Endothelial cell of umbilical vein (primary cell): ENCODE results near the gene DCAF7. TPM values are rescaled to one million over a fixed set of nuclear protein-coding genes. Genes with fewer than 3 reads are reported as not detected.

Source experiments
- BruUV-seq: library from RNA; stranded (reverse); fragments of 400-500 nt; replicated peaks from 2 replicates; lab custom pipeline; 2021; lab: Mats Ljungman, UMichigan
- CTCF ChIA-PET: fragments of 300-600, 350-600 bp; sonication (Branson Sonifier 250); formaldehyde crosslinking; loops from one replicate; lab custom pipeline; 2021; ENCODE audit warnings: antibody characterized with exemption, inconsistent platforms; lab: Charles Lee
- POLR2A ChIA-PET: fragments of 300-600, 350-600 bp; sonication (Branson Sonifier 250); formaldehyde crosslinking; loops from one replicate; lab custom pipeline; 2021; ENCODE audit warnings: antibody characterized with exemption, inconsistent platforms; lab: Charles Lee
- DNase-seq: peaks from one replicate; pipeline ENCODE4 v3.0.0-alpha.2; 2011; ENCODE audit warnings: low read depth, low spot score
- FAIRE-seq: peaks from 2 replicates; lab custom pipeline; 2011; peaks lifted over from hg19 to GRCh38; lab: Jason Lieb, UNC
- H2AFZ ChIP-seq: 2 replicates; pipeline ENCODE4 v1.6.0; 2012; ENCODE audit warnings: low read depth, low read length, control low read depth, inconsistent platforms
- H3K27ac ChIP-seq: 2 replicates; pipeline ENCODE4 v1.5.1; 2011; ENCODE audit warnings: low read depth, mild to moderate bottlenecking, control low read depth, low read length, moderate library complexity; ENCODE audit not compliant: insufficient read depth
- H3K27me3 ChIP-seq, 2 experiments: 2 replicates each; pipeline versions ENCODE4 v1.6.0 to v1.6.1; 2011; ENCODE audit warnings: low read length in 2 of 2, mixed read lengths in 1 of 2; ENCODE audit not compliant: control insufficient read depth in 2 of 2, insufficient read depth in 2 of 2
- H3K36me3 ChIP-seq, 2 experiments: 2 replicates in 1 of 2; 3 replicates in 1 of 2; pipeline ENCODE4 v1.5.1; 2011; ENCODE audit warnings: low read length in 2 of 2, mild to moderate bottlenecking in 1 of 2, moderate library complexity in 1 of 2; ENCODE audit not compliant: control insufficient read depth in 2 of 2, insufficient read depth in 2 of 2; ENCODE audit errors: extremely low read depth in 1 of 2
- H3K4me1 ChIP-seq: 3 replicates; pipeline ENCODE4 v1.5.1; 2011; ENCODE audit warnings: mild to moderate bottlenecking, low read length; ENCODE audit not compliant: control insufficient read depth, insufficient read depth; ENCODE audit errors: extremely low read depth
- H3K4me2 ChIP-seq: 2 replicates; pipeline ENCODE4 v1.6.1; 2011; ENCODE audit warnings: low read length, control low read depth, mixed read lengths; ENCODE audit not compliant: insufficient read depth
- H3K4me3 ChIP-seq, 3 experiments: fragments of 200-600 bp in 1 of 3; sonication (generic), shearing (Covaris generic) in 1 of 3; replicated peaks in 1 of 3; 2 replicates each; pipeline ENCODE4 v1.5.1; 2011 to 2016; ENCODE audit warnings: control low read depth in 3 of 3, low read length in 3 of 3, mild to moderate bottlenecking in 2 of 3, inconsistent platforms in 1 of 3, low read depth in 1 of 3, moderate library complexity in 1 of 3; ENCODE audit not compliant: insufficient read depth in 1 of 3
- H3K79me2 ChIP-seq: 2 replicates; pipeline ENCODE4 v1.6.0; 2012; ENCODE audit warnings: low read length, inconsistent platforms; ENCODE audit not compliant: control insufficient read depth, insufficient read depth
- H3K9ac ChIP-seq: replicated peaks from 2 replicates; pipeline ENCODE3; 2011; ENCODE audit warnings: low read length, control low read depth; ENCODE audit not compliant: insufficient read depth; ENCODE audit errors: extremely low read depth
- H3K9me1 ChIP-seq: replicated peaks from 3 replicates; pipeline ENCODE4 v1.6.0; 2011; ENCODE audit warnings: mild to moderate bottlenecking, low read length; ENCODE audit not compliant: control insufficient read depth, insufficient read depth; ENCODE audit errors: extremely low read depth
- H3K9me3 ChIP-seq: replicated peaks from 2 replicates; pipeline ENCODE4 v1.5.1; 2012; ENCODE audit warnings: low read length, inconsistent platforms; ENCODE audit not compliant: control insufficient read depth, insufficient read depth
- H4K20me1 ChIP-seq: replicated peaks from 2 replicates; pipeline ENCODE3; 2011; ENCODE audit warnings: mild to moderate bottlenecking, low read length; ENCODE audit not compliant: control insufficient read depth, insufficient read depth; ENCODE audit errors: extremely low read depth
- EZH2 ChIP-seq: IDR thresholded peaks from 2 replicates; pipeline ENCODE4 v1.6.1; 2012; ENCODE audit warnings: borderline replicate concordance, low read depth, mild to moderate bottlenecking, moderate library complexity, low read length, inconsistent platforms; ENCODE audit not compliant: severe bottlenecking
- FOS ChIP-seq: IDR thresholded peaks from 2 replicates; pipeline ENCODE4 v1.6.1; 2011; ENCODE audit warnings: mild to moderate bottlenecking, low read length, moderate library complexity, borderline replicate concordance; ENCODE audit not compliant: insufficient read depth
- GATA2 ChIP-seq: IDR thresholded peaks from 2 replicates; pipeline ENCODE4 v1.7.0; 2011; ENCODE audit warnings: low read depth, mild to moderate bottlenecking, moderate library complexity, mixed read lengths, low read length; ENCODE audit not compliant: insufficient read length, insufficient read depth
- JUN ChIP-seq: IDR thresholded peaks from 2 replicates; pipeline ENCODE4 v1.6.1; 2011; ENCODE audit warnings: borderline replicate concordance, low read depth; ENCODE audit not compliant: insufficient read length, insufficient read depth
- MYC ChIP-seq: IDR thresholded peaks from one replicate; pipeline ENCODE4 v1.6.1; 2011; ENCODE audit warnings: mild to moderate bottlenecking, low read depth, low read length
- POLR2A ChIP-seq: IDR thresholded peaks from 2 replicates; pipeline ENCODE4 v1.6.1; 2012; ENCODE audit warnings: low read depth, mild to moderate bottlenecking, control low read depth, low read length
- POLR2AphosphoS5 ChIP-seq: IDR thresholded peaks from 2 replicates; pipeline ENCODE4 v1.6.1; 2012; ENCODE audit warnings: low read depth, mild to moderate bottlenecking, control low read depth, low read length, moderate library complexity; ENCODE audit not compliant: insufficient read depth
- dilution Hi-C: fragments of 300-500 bp; cut with MboI; formaldehyde crosslinking; loops from one replicate; pipeline ENCODE4 v1.15.0; 2019; ENCODE audit warnings: low sequenced_read_pairs; ENCODE audit not compliant: extremely low pct_ligation_motif_present
- intact Hi-C: fragments of 100-400 bp; cut with micrococcal nuclease; formaldehyde crosslinking; loops from one replicate; pipeline ENCODE4 v1.10.0; 2022
- polyA plus RNA-seq, 4 experiments: library from polyadenylated mRNA; depleted of rRNA in 3 of 4; stranded (reverse) in 3 of 4; unstranded in 1 of 4; fragments of >200 nt; gene quantifications; 2 replicates each; pipeline versions ENCODE4 v1.2.1 to v1.2.3, GENCODE V29; 2011 to 2012; ENCODE audit warnings: missing spikeins in 1 of 4
- total RNA-seq: library from RNA; stranded (reverse); gene quantifications from 2 replicates; pipeline ENCODE4 v1.2.3, GENCODE V29; 2021
- TF ChIP-seq, protein P1 (sequence below), 2 donors: IDR thresholded peaks; 1 replicate in 1 of 2; 2 replicates in 1 of 2; pipeline ENCODE4 v1.5.1; 2011; ENCODE audit warnings: low read length in 2 of 2, mild to moderate bottlenecking in 2 of 2, moderate library complexity in 2 of 2, control low read depth in 1 of 2, inconsistent platforms in 1 of 2, low read depth in 1 of 2; ENCODE audit not compliant: insufficient read depth in 1 of 2; ENCODE audit errors: extremely low read depth in 1 of 2
- TF ChIP-seq, protein P2 (sequence below): IDR thresholded peaks from 2 replicates; pipeline ENCODE4 v1.6.1; 2011; ENCODE audit not compliant: insufficient read depth, insufficient read length

The DCAF7 gene
- total and polyA plus RNA-seq, 2 donors (not counting 3 experiments of a cell fraction or from before 2014, with no cell fraction given) = 82.8 to 100 TPM

DNA sequence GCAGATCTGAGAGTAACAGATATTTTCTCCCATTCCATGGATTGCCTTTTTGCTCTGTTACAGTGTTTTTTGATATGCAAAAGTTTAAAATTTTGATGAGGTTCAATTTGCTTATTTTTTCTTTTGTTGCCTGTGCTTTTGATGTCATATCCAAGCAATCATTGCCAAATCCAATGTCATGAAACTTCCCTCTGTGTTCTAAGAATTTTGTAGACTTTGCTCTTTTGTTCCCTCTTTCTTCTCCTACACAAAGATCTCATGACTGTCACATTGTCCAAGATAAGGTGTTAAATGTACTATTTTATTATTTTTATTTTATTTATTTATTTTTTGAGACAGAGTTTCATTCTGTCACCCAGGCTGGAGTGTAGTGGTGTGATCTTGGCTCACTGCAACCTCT, 46.0 kb upstream of the DCAF7 start:
- no TSS peak for BruUV-seq
- CTCF ChIA-PET = interaction anchor here (1.7 kb wide), 1 partner anchor 79 kb away, joined by 9 read pairs; no protein-coding TSS in a partner anchor

More for the DNA sequence above, 46.0 kb upstream of the DCAF7 start:
- Histone ChIP-seq H4K20me1 (no peaks in the 10 kb centered on the region), H3K27ac (no peak overlapping the region), H3K4me1 (no peaks in the 10 kb centered on the region), H3K9ac (no peak overlapping the region), H3K27me3 (peaks cover 2 to 16% of the 10 kb centered on the region in 2 experiments), H3K9me1 (no peaks in the 10 kb centered on the region), H2AFZ (no peak overlapping the region), H3K9me3 (no peaks in the 10 kb centered on the region), H3K4me2 (no peak overlapping the region), H3K4me3 (no peak overlapping the region), H3K36me3 (no peaks in the 10 kb centered on the region), H3K79me2 (no peaks in the 10 kb centered on the region)
- POLR2A ChIA-PET = no interaction called here
- no peak for FAIRE-seq
- no peak for DNase-seq
- intact Hi-C loops (no loop called here), dilution Hi-C loops (no loop called here)
- TF ChIP-seq FOS (no peak), MYC (no peak), POLR2A (no peak), POLR2AphosphoS5 (no peak), GATA2 (no peak), JUN (no peak), EZH2 (no peak)
- TF ChIP-seq, protein P1, sequence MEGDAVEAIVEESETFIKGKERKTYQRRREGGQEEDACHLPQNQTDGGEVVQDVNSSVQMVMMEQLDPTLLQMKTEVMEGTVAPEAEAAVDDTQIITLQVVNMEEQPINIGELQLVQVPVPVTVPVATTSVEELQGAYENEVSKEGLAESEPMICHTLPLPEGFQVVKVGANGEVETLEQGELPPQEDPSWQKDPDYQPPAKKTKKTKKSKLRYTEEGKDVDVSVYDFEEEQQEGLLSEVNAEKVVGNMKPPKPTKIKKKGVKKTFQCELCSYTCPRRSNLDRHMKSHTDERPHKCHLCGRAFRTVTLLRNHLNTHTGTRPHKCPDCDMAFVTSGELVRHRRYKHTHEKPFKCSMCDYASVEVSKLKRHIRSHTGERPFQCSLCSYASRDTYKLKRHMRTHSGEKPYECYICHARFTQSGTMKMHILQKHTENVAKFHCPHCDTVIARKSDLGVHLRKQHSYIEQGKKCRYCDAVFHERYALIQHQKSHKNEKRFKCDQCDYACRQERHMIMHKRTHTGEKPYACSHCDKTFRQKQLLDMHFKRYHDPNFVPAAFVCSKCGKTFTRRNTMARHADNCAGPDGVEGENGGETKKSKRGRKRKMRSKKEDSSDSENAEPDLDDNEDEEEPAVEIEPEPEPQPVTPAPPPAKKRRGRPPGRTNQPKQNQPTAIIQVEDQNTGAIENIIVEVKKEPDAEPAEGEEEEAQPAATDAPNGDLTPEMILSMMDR (IDR thresholded peaks at IDR 0.05; ENCODE audit: extremely low read depth in 1 of 2, insufficient read depth in 1 of 2, low read depth in 1 of 2, low read length in 2 of 2) = no peak
- TF ChIP-seq, protein P2, sequence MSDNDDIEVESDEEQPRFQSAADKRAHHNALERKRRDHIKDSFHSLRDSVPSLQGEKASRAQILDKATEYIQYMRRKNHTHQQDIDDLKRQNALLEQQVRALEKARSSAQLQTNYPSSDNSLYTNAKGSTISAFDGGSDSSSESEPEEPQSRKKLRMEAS = no peak
